GM18511 (cell line): ENCODE results near the gene AHRR.
"Not testable (repeated sequence)": the region's sequence is repeated elsewhere in the genome, so short reads cannot be mapped to it uniquely, and the experiment has no call there.

ENCODE experiments used
- ATAC-seq: cut with Tn5 transposase; IDR thresholded peaks from one replicate; pipeline ENCODE4 v1.9.1; 2021; ENCODE audit warnings: mild to moderate bottlenecking, moderate library complexity; ENCODE audit not compliant: unreplicated experiment

Gene AHRR

GRCh38 chr5:305050-305449, 16.5 kb upstream of the AHRR start:
- no peak for ATAC-seq

GRCh38 chr5:305459-305858, 16.1 kb upstream of the AHRR start:
- no peak for ATAC-seq

GRCh38 chr5:306011-306805, 15.3 kb upstream of the AHRR start:
- no peak for ATAC-seq

GRCh38 chr5:307306-307705, 14.2 kb upstream of the AHRR start:
- no peak for ATAC-seq

- ATAC-seq, result no peak
Measured at GRCh38 chr5:307794-308579, 13.5 kb upstream of the AHRR start.

- no peak for ATAC-seq
Measured at GRCh38 chr5:308672-309271, 12.7 kb upstream of the AHRR start.

- ATAC-seq, result not testable (repeated sequence)
Measured at GRCh38 chr5:309831-310230, 11.7 kb upstream of the AHRR start.

GRCh38 chr5:310516-310915, 11.0 kb upstream of the AHRR start:
- no peak for ATAC-seq

- ATAC-seq, result no peak
Measured at GRCh38 chr5:310941-311434, 10.5 kb upstream of the AHRR start.

- ATAC-seq, result no peak
Measured at GRCh38 chr5:311963-312362, 9.6 kb upstream of the AHRR start.

- ATAC-seq, result no peak
Measured at GRCh38 chr5:312845-313244, 8.7 kb upstream of the AHRR start.

GRCh38 chr5:313265-313664, 8.2 kb upstream of the AHRR start:
- ATAC-seq, result no peak

- ATAC-seq, result no peak
Measured at GRCh38 chr5:313806-314376, 7.6 kb upstream of the AHRR start.

- no peak for ATAC-seq
Measured at GRCh38 chr5:314676-315487, 6.6 kb upstream of the AHRR start.

- no peak for ATAC-seq
Measured at GRCh38 chr5:315488-316209, 5.9 kb upstream of the AHRR start.

GRCh38 chr5:316210-317085, 5.1 kb upstream of the AHRR start:
- ATAC-seq, result peak; percentile 24

- ATAC-seq, result peak; percentile 68
Measured at GRCh38 chr5:317086-317811, 4.3 kb upstream of the AHRR start.

- no peak for ATAC-seq
Measured at GRCh38 chr5:318341-318897, 3.1 kb upstream of the AHRR start.
